Neural cell (in vitro differentiated cells): ENCODE measurements around the gene KCNT1. TPM values are rescaled to one million over a fixed set of nuclear protein-coding genes. Genes with fewer than 3 reads are reported as not detected.

Experiments used
- H2AFZ ChIP-seq: fragments of 200-600, 300-800 bp; sonication (generic), shearing (Covaris generic); 2 replicates; pipeline ENCODE4 v1.6.0; 2014; ENCODE audit warnings: low read depth, mild to moderate bottlenecking, antibody characterized with exemption, low read length, moderate library complexity
- H3F3A ChIP-seq: fragments of 200-600 bp; shearing (Covaris generic); 2 replicates; pipeline ENCODE4 v1.6.1; 2016; ENCODE audit warnings: mild to moderate bottlenecking, moderate library complexity, mixed read lengths, antibody characterized with exemption, low read length; ENCODE audit not compliant: insufficient read depth, poor library complexity, severe bottlenecking
- H3K27ac ChIP-seq: fragments of 200-600, 300-800 bp; sonication (generic), shearing (Covaris generic); 2 replicates; pipeline ENCODE4 v1.5.1; 2014; ENCODE audit warnings: mild to moderate bottlenecking, low read length, moderate library complexity
- H3K27me3 ChIP-seq: fragments of 300-800, 200-600 bp; sonication (generic), shearing (Covaris generic); 2 replicates; pipeline ENCODE4 v1.6.0; 2014; ENCODE audit warnings: mild to moderate bottlenecking, low read depth, low read length, moderate library complexity; ENCODE audit not compliant: insufficient read depth
- H3K36me3 ChIP-seq: fragments of 300-800, 200-600 bp; sonication (generic), shearing (Covaris generic); 2 replicates; pipeline ENCODE4 v1.5.1; 2014; ENCODE audit warnings: mild to moderate bottlenecking, antibody characterized with exemption, low read length, moderate library complexity; ENCODE audit not compliant: insufficient read depth
- H3K4me2 ChIP-seq: fragments of 300-800, 200-600 bp; sonication (generic), shearing (Covaris generic); 2 replicates; pipeline ENCODE4 v1.6.0; 2014; ENCODE audit warnings: mild to moderate bottlenecking, low read length
- H3K4me3 ChIP-seq: fragments of 300-800, 200-600 bp; sonication (generic), shearing (Covaris generic); 2 replicates; pipeline ENCODE4 v1.5.1; 2014; ENCODE audit warnings: mild to moderate bottlenecking, low read length, moderate library complexity
- H3K79me2 ChIP-seq: fragments of 200-600 bp; shearing (Covaris generic); replicated peaks from 2 replicates; pipeline ENCODE4 v1.6.0; 2014; ENCODE audit warnings: mild to moderate bottlenecking, low read length, moderate library complexity; ENCODE audit not compliant: insufficient read depth
- H3K9ac ChIP-seq: fragments of 300-800, 200-600 bp; sonication (generic), shearing (Covaris generic); 2 replicates; pipeline ENCODE4 v1.6.1; 2016; ENCODE audit warnings: mild to moderate bottlenecking, low read length, mixed read lengths
- H3K9me2 ChIP-seq: fragments of 200-600 bp; shearing (Covaris generic); 2 replicates; pipeline ENCODE4 v1.6.1; 2016; ENCODE audit warnings: mild to moderate bottlenecking, low read length, mixed read lengths; ENCODE audit not compliant: insufficient read depth
- H3K9me3 ChIP-seq: fragments of 200-600, 300-800 bp; sonication (generic), shearing (Covaris generic); 2 replicates; pipeline ENCODE4 v1.6.1; 2016; ENCODE audit warnings: mild to moderate bottlenecking, mixed run types, low read length, moderate library complexity, mixed read lengths
- H4K20me1 ChIP-seq: fragments of 200-600 bp; shearing (Covaris generic); 2 replicates; pipeline ENCODE4 v1.6.1; 2016; ENCODE audit warnings: mild to moderate bottlenecking, mixed run types; ENCODE audit not compliant: insufficient read depth
- EP300 ChIP-seq: fragments of 450-650 bp; conservative IDR thresholded peaks from 2 replicates; pipeline ENCODE4 v1.6.1; 2014; ENCODE audit warnings: antibody characterized with exemption, mild to moderate bottlenecking, moderate library complexity; ENCODE audit not compliant: poor library complexity, severe bottlenecking
- EZH2 ChIP-seq: fragments of 200-600, 300-800 bp; shearing (Covaris generic), sonication (generic); IDR thresholded peaks from 2 replicates; pipeline ENCODE4 v1.6.1; 2014; ENCODE audit warnings: antibody characterized with exemption, low read length, borderline replicate concordance, mild to moderate bottlenecking; ENCODE audit not compliant: insufficient read depth, poor library complexity, severe bottlenecking
- MXI1 ChIP-seq: fragments of 450-650 bp; conservative IDR thresholded peaks from 2 replicates; pipeline ENCODE4 v1.6.1; 2014; ENCODE audit warnings: antibody characterized with exemption, mild to moderate bottlenecking; ENCODE audit not compliant: poor library complexity, severe bottlenecking
- POLR2AphosphoS5 ChIP-seq: IDR thresholded peaks from 2 replicates; pipeline ENCODE4 v1.6.1; 2012
- RAD21 ChIP-seq: fragments of 450-650 bp; conservative IDR thresholded peaks from 2 replicates; pipeline ENCODE4 v1.6.1; 2014; ENCODE audit warnings: antibody characterized with exemption, mild to moderate bottlenecking, moderate library complexity
- SMC3 ChIP-seq: fragments of 450-650 bp; conservative IDR thresholded peaks from 2 replicates; pipeline ENCODE4 v1.6.1; 2014; ENCODE audit warnings: antibody characterized with exemption, mild to moderate bottlenecking, moderate library complexity; ENCODE audit not compliant: poor library complexity
- TAF1 ChIP-seq: IDR thresholded peaks from 2 replicates; pipeline ENCODE4 v1.6.1; 2012; ENCODE audit warnings: low read depth
- polyA plus RNA-seq: library from polyadenylated mRNA; depleted of rRNA; stranded (reverse); fragments of >200 nt; gene quantifications from 2 replicates; pipeline ENCODE4 v1.2.3, GENCODE V29; 2014
- TF ChIP-seq, protein P1 (sequence below): IDR thresholded peaks from 2 replicates; pipeline ENCODE4 v1.6.1; 2012; ENCODE audit warnings: borderline replicate concordance
- TF ChIP-seq, protein P2 (sequence below): fragments of 450-650 bp; IDR thresholded peaks from 2 replicates; pipeline ENCODE4 v1.5.1; 2014; ENCODE audit warnings: antibody characterized with exemption, mild to moderate bottlenecking, moderate library complexity; ENCODE audit not compliant: poor library complexity, severe bottlenecking

Gene KCNT1
- polyA plus RNA-seq, 1 donor from 2014 or later: 0.67 TPM

DNA sequence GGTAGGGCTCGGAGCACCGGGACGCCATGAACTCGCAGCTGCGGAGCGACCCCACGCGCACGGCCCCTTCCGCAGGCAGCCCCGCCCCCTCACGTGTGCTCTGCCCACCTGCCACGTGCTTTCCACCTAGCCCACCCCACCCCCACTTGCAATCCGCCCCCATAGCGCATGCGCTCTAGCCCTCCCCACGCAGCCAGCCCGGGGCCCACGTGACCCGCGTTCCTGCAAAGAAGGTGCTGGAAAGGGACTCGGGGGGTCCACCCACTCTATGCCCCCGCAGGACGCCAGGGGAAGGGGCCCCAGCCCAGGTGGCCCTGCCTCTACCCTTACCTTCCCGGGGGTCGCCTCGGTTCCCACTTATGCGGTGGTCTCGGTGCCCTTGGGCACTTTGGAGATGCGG, 2.5 kb upstream of the KCNT1 start, which contains the start of gene SOHLH1:
Gene SOHLH1, minus strand, starts transcription at position 42 of the 400 bp plus-strand sequence. Its CDS starts 14 bp downstream, at position 28.
- TF ChIP-seq, protein P1, sequence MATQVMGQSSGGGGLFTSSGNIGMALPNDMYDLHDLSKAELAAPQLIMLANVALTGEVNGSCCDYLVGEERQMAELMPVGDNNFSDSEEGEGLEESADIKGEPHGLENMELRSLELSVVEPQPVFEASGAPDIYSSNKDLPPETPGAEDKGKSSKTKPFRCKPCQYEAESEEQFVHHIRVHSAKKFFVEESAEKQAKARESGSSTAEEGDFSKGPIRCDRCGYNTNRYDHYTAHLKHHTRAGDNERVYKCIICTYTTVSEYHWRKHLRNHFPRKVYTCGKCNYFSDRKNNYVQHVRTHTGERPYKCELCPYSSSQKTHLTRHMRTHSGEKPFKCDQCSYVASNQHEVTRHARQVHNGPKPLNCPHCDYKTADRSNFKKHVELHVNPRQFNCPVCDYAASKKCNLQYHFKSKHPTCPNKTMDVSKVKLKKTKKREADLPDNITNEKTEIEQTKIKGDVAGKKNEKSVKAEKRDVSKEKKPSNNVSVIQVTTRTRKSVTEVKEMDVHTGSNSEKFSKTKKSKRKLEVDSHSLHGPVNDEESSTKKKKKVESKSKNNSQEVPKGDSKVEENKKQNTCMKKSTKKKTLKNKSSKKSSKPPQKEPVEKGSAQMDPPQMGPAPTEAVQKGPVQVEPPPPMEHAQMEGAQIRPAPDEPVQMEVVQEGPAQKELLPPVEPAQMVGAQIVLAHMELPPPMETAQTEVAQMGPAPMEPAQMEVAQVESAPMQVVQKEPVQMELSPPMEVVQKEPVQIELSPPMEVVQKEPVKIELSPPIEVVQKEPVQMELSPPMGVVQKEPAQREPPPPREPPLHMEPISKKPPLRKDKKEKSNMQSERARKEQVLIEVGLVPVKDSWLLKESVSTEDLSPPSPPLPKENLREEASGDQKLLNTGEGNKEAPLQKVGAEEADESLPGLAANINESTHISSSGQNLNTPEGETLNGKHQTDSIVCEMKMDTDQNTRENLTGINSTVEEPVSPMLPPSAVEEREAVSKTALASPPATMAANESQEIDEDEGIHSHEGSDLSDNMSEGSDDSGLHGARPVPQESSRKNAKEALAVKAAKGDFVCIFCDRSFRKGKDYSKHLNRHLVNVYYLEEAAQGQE: no peak
- TF ChIP-seq TAF1 (no peak), MXI1 (no peak), SMC3 (no peak), POLR2AphosphoS5 (no peak), RAD21 (no peak), EP300 (no peak), EZH2 (no peak)
- TF ChIP-seq, protein P2, sequence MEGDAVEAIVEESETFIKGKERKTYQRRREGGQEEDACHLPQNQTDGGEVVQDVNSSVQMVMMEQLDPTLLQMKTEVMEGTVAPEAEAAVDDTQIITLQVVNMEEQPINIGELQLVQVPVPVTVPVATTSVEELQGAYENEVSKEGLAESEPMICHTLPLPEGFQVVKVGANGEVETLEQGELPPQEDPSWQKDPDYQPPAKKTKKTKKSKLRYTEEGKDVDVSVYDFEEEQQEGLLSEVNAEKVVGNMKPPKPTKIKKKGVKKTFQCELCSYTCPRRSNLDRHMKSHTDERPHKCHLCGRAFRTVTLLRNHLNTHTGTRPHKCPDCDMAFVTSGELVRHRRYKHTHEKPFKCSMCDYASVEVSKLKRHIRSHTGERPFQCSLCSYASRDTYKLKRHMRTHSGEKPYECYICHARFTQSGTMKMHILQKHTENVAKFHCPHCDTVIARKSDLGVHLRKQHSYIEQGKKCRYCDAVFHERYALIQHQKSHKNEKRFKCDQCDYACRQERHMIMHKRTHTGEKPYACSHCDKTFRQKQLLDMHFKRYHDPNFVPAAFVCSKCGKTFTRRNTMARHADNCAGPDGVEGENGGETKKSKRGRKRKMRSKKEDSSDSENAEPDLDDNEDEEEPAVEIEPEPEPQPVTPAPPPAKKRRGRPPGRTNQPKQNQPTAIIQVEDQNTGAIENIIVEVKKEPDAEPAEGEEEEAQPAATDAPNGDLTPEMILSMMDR: no peak
- Histone ChIP-seq H3K9me2 (no peaks in the 10 kb centered on the region), H3K4me2 (no peak within 1 kb of the TSS), H3K9me3 (no peaks in the 10 kb centered on the region), H2AFZ (no peak within 1 kb of the TSS), H4K20me1 (no peaks in the 10 kb centered on the region), H3K9ac (no peak within 1 kb of the TSS), H3K36me3 (no peaks in the 10 kb centered on the region), H3F3A (no peaks in the 10 kb centered on the region), H3K79me2 (no peaks in the 10 kb centered on the region), H3K27me3 (peaks cover 4% of the 10 kb centered on the region), H3K27ac (no peak within 1 kb of the TSS), H3K4me3 (no peak within 1 kb of the TSS)

DNA sequence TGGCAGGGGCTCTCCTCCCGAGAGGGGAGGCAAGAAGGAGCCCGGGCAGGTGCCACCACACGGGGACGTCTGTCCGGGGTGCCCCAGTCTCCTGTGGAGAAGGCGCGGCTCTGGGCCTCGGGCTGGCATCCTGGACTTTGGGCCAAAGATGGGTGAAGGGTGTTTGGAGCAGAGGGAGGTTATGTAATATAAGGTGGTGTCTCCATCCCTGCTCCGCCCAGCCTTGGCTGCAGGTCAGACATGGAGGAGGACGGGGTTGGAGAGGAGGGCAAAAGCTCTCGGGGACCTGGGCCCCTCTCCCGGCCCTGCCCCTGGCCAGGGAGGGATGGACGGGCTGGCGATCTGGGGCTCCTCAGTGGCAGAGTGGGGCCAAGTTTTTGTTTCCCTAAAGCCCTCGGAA, 1.5 kb upstream of the KCNT1 start:
- peaks cover 4% of the 10 kb centered on the region for H3K27me3 ChIP-seq
- no peaks in the 10 kb centered on the region for H3F3A ChIP-seq
- no peaks in the 10 kb centered on the region for H4K20me1 ChIP-seq
- no peaks in the 10 kb centered on the region for H3K9me3 ChIP-seq
- H3K79me2 ChIP-seq: no peaks in the 10 kb centered on the region
- H3K4me2 ChIP-seq: no peak overlapping the region
- no peak overlapping the region for H3K4me3 ChIP-seq
- H3K36me3 ChIP-seq: no peaks in the 10 kb centered on the region
- no peaks in the 10 kb centered on the region for H3K9me2 ChIP-seq
- no peak overlapping the region for H3K27ac ChIP-seq
- TF ChIP-seq MXI1 (no peak), RAD21 (no peak)
- no peak overlapping the region for H3K9ac ChIP-seq
- no peak overlapping the region for H2AFZ ChIP-seq
